Chondrocyte (in vitro differentiated cells): ENCODE results near the gene TP53. TPM values are rescaled to one million over a fixed set of nuclear protein-coding genes. Genes with fewer than 3 reads are reported as not detected.

Source experiments
- DNase-seq: peaks from one replicate; pipeline ENCODE4 v3.0.0; 2021; ENCODE audit warnings: mixed read lengths, low spot score
- H3K27ac Mint-ChIP-seq: one replicate; pipeline ENCODE4 v1.8.0; 2021; ENCODE audit warnings: mild to moderate bottlenecking, moderate library complexity, mixed read lengths; ENCODE audit not compliant: unreplicated experiment
- H3K27me3 Mint-ChIP-seq: 2 replicates; pipeline ENCODE4 v1.8.0; 2021; ENCODE audit warnings: low read depth, mixed read lengths
- H3K36me3 Mint-ChIP-seq: 2 replicates; pipeline ENCODE4 v1.8.0; 2021; ENCODE audit warnings: low read depth, mixed read lengths
- H3K4me1 Mint-ChIP-seq: 2 replicates; pipeline ENCODE4 v1.8.0; 2021; ENCODE audit warnings: low read depth, mild to moderate bottlenecking, mixed read lengths
- H3K4me3 Mint-ChIP-seq: one replicate; pipeline ENCODE4 v1.8.0; 2021; ENCODE audit warnings: mild to moderate bottlenecking, moderate library complexity, mixed read lengths; ENCODE audit not compliant: unreplicated experiment
- H3K9me3 Mint-ChIP-seq: 2 replicates; pipeline ENCODE4 v1.8.0; 2021; ENCODE audit warnings: low read depth, mixed read lengths
- total RNA-seq: library from RNA; stranded (reverse); gene quantifications from 3 replicates; pipeline ENCODE4 v1.2.1, GENCODE V29; 2021
- TF ChIP-seq, protein P1 (sequence below): fragments of 200-600 bp; sonication (generic); IDR thresholded peaks from 2 replicates; pipeline ENCODE4 v1.5.0; 2021; ENCODE audit warnings: antibody characterized with exemption, mild to moderate bottlenecking, moderate library complexity

The TP53 gene
- total RNA-seq, 1 donor from 2014 or later = 74.5 TPM

DNA sequence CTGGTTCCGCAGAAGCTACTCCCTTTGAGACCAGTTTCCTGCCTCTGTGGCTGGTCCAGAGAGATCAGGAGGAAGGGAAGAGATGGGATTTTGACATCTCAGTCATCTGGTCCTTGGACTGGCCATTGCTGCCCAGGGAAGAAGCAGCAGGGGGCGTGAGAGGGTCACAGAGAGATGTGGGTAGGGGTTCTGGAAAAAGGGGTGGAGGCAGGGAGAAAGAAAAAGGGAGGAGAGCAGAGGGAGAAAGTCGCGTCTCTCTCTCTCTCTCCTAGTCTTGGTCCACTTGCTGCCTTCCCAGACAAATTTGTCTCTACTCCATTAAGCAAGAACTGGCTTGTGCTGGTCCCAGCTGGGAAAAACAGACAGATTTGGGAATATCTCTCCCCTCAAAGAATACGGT lies 52.9 kb downstream of the TP53 start:
- TF ChIP-seq, protein P1, sequence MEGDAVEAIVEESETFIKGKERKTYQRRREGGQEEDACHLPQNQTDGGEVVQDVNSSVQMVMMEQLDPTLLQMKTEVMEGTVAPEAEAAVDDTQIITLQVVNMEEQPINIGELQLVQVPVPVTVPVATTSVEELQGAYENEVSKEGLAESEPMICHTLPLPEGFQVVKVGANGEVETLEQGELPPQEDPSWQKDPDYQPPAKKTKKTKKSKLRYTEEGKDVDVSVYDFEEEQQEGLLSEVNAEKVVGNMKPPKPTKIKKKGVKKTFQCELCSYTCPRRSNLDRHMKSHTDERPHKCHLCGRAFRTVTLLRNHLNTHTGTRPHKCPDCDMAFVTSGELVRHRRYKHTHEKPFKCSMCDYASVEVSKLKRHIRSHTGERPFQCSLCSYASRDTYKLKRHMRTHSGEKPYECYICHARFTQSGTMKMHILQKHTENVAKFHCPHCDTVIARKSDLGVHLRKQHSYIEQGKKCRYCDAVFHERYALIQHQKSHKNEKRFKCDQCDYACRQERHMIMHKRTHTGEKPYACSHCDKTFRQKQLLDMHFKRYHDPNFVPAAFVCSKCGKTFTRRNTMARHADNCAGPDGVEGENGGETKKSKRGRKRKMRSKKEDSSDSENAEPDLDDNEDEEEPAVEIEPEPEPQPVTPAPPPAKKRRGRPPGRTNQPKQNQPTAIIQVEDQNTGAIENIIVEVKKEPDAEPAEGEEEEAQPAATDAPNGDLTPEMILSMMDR = peak; percentile 75
- Mint-ChIP-seq H3K36me3 (no peaks in the 10 kb centered on the region), H3K9me3 (no peaks in the 10 kb centered on the region), H3K4me3 (no peak overlapping the region), H3K27me3 (peaks cover 1% of the 10 kb centered on the region), H3K27ac (no peak overlapping the region), H3K4me1 (no peaks in the 10 kb centered on the region)
- DNase-seq = no peak

DNA sequence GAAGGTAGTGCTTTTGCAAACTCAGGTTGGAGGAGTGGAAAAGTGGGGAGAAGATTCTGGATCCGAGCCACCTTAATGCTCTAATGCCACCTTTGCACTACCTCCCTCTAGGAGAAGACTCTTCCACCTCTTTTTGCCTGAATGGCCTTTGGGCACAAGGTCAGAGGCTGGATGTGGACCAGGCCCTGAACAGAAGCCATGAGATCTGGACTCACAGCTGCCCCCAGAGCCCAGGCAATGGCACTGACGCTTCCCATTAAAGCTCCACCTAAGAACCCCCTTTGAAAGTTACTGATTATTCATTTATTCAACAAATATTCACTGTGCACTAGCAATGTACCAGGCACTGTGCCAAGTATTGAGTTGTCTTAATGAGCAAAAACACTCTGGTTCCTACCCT lies 54.2 kb downstream of the TP53 start:
- H3K36me3 Mint-ChIP-seq = no peaks in the 10 kb centered on the region
- TF ChIP-seq, protein P1 = no peak
- H3K27ac Mint-ChIP-seq = no peak overlapping the region
- DNase-seq = no peak
- H3K27me3 Mint-ChIP-seq = no peaks in the 10 kb centered on the region
- H3K9me3 Mint-ChIP-seq = no peaks in the 10 kb centered on the region
- H3K4me3 Mint-ChIP-seq = no peak overlapping the region
- no peaks in the 10 kb centered on the region for H3K4me1 Mint-ChIP-seq

DNA sequence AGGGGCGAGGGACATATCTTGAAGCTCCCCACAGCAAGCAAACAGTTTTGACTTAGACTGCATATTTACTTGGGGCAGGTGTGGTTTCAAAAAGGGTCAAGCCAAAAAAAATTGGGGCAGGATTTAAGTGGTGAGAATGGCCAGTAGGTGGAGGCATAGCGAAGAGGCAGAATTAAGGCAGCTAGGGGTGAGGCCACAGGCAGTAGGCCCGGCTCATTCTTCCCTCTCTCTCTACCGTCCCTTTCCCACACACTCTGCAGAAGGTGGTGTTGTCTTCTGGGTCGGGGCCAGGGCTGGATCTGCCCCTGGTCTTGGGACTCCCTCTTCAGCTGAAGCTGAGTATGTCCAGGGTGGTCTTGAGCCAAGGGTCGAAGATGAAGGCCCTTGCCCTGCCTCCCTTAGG lies 54.8 kb downstream of the TP53 start:
- no peak overlapping the region for H3K27ac Mint-ChIP-seq
- H3K27me3 Mint-ChIP-seq = no peaks in the 10 kb centered on the region
- peaks cover 3% of the 10 kb centered on the region for H3K4me1 Mint-ChIP-seq
- H3K9me3 Mint-ChIP-seq = no peaks in the 10 kb centered on the region
- TF ChIP-seq, protein P1 = peak; percentile 77
- no peak for DNase-seq
- H3K4me3 Mint-ChIP-seq = no peak overlapping the region
- H3K36me3 Mint-ChIP-seq = no peaks in the 10 kb centered on the region

DNA sequence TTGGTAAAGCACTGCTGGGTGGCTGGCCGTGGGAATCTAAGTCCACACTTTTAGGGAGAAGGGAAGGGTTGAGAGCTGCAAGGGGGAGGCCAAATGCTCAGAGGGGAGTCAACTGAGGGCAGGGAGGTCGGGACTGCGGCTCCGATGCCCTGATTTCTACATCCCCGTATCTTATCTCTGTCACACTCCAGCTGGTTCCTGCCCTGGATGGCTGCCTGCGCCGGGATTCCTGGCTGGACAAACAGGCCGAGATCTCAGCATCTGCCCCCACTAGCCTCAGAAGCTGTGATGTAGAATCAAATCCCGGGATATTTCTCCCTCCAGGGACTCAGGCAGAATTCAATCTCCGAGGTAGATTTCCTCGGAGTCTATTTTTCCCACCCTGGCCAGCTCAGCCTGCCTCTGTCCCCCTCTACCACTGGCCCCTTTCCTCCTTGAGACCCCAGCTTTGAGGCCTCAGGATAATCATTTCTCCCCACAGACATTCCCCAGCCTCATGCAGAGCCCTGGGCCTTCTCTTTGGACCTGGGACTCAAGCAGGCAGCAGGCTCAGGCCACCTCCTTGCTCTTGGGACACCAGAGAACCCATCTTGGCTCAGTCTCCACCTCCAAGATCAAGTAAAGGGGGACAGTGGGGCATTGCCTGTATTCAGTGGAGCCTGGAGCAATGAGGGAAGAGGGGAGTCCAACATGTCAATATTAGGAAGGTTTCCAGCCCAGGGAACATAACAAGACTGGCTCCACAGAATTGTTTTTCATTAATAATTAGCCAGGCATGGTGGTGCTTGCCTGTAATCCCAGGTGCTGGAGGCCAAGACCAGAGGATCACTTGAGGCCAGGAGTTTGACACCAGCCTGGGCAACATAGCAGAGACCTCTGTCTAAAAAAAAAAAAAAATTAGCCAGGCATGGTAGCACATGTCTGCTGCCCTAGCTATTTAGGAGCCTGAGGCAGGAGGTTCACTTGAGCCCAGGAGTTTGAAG lies 55.6 kb downstream of the TP53 start:
- Mint-ChIP-seq H3K27me3 (no peaks in the 10 kb centered on the region), H3K4me3 (no peak overlapping the region), H3K9me3 (no peaks in the 10 kb centered on the region), H3K36me3 (no peaks in the 10 kb centered on the region), H3K4me1 (peaks cover 8% of the 10 kb centered on the region), H3K27ac (no peak overlapping the region)
- TF ChIP-seq, protein P1 = no peak
- DNase-seq = no peak

DNA sequence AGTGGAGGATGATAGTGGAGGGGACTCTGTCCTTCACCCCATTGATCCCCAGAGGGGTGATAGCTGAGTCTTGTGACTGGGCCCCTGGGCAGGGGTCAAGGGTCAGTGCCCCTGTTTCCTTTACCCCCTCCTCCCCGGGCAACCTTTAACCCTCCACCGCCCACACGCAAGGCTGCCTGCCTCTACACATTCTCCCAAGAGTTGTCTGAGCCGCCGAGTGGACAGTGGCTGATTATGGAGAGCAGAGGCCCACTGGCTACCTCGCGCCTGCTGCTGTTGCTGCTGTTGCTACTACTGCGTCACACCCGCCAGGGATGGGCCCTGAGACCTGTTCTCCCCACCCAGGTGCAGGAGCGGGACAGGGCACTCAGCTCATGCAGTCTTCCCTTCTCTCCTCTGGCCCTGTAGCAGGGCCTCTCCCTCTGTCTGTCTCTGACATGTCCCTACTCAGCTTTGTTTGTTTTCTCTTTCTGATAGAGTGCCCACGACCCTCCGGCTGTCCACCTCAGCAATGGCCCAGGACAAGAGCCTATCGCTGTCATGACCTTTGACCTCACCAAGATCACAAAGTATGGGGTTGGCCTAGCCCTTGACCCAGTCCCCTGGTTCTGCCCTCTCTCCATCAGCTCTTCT lies 57.2 kb downstream of the TP53 start, which contains the start of gene SHBG:
Gene SHBG (plus strand): TSS at position 197 of the 633 bp plus-strand sequence. CDS start 38 bp downstream, at position 235.
- no peaks in the 10 kb centered on the region for H3K27me3 Mint-ChIP-seq
- peaks cover 2% of the 10 kb centered on the region for H3K36me3 Mint-ChIP-seq
- no peaks in the 10 kb centered on the region for H3K9me3 Mint-ChIP-seq
- H3K27ac Mint-ChIP-seq = no peak within 1 kb of the TSS
- H3K4me3 Mint-ChIP-seq = no peak within 1 kb of the TSS
- TF ChIP-seq, protein P1 = no peak
- H3K4me1 Mint-ChIP-seq = peaks cover 14% of the 10 kb centered on the region
- no peak for DNase-seq
